Astrocyte (in vitro differentiated cells and primary cell): ENCODE data around the gene ESM1. TPM values are rescaled to one million over a fixed set of nuclear protein-coding genes. Genes with fewer than 3 reads are reported as not detected.

Experiments used
- DNase-seq: peaks from one replicate; pipeline ENCODE4 v3.0.0-alpha.2; 2010; ENCODE audit warnings: low read depth
- FAIRE-seq: peaks from 2 replicates; lab custom pipeline; 2011; peaks lifted over from hg19 to GRCh38; lab: Jason Lieb, UNC
- H2AFZ ChIP-seq: 2 replicates; pipeline ENCODE4 v1.6.0; 2012; ENCODE audit warnings: low read depth, low read length, inconsistent platforms
- H3K27ac ChIP-seq: 2 replicates; pipeline ENCODE4 v1.5.1; 2011; ENCODE audit warnings: low read depth, low read length, inconsistent platforms
- H3K27me3 ChIP-seq: 2 replicates; pipeline ENCODE4 v1.6.0; 2011; ENCODE audit warnings: low read length, inconsistent platforms; ENCODE audit not compliant: insufficient read depth
- H3K36me3 ChIP-seq: 2 replicates; pipeline ENCODE4 v1.5.1; 2011; ENCODE audit warnings: low read length, inconsistent platforms; ENCODE audit not compliant: insufficient read depth
- H3K4me1 ChIP-seq: 2 replicates; pipeline ENCODE4 v1.5.1; 2011; ENCODE audit warnings: low read length, inconsistent platforms; ENCODE audit not compliant: insufficient read depth
- H3K4me2 ChIP-seq: 2 replicates; pipeline ENCODE4 v1.6.0; 2012; ENCODE audit warnings: low read length, inconsistent platforms
- H3K4me3 ChIP-seq: 2 replicates; pipeline ENCODE4 v1.5.1; 2011; ENCODE audit warnings: low read depth, mild to moderate bottlenecking, low read length, inconsistent platforms; ENCODE audit not compliant: insufficient read depth
- H3K79me2 ChIP-seq: 2 replicates; pipeline ENCODE4 v1.6.0; 2012; ENCODE audit warnings: mild to moderate bottlenecking, low read length, inconsistent platforms; ENCODE audit not compliant: insufficient read depth
- H3K9ac ChIP-seq: 2 replicates; pipeline ENCODE4 v1.6.0; 2012; ENCODE audit warnings: mild to moderate bottlenecking, low read length, inconsistent platforms
- H3K9me3 ChIP-seq: 2 replicates; pipeline ENCODE4 v1.5.1; 2012; ENCODE audit warnings: low read depth, mild to moderate bottlenecking, low read length, inconsistent platforms; ENCODE audit not compliant: insufficient read depth
- H4K20me1 ChIP-seq: 2 replicates; pipeline ENCODE4 v1.6.0; 2012; ENCODE audit warnings: low read length, inconsistent platforms; ENCODE audit not compliant: insufficient read depth
- H3K27ac Mint-ChIP-seq: one replicate; pipeline ENCODE4 v1.8.0; 2021; ENCODE audit warnings: mild to moderate bottlenecking, mixed read lengths; ENCODE audit not compliant: unreplicated experiment
- H3K27me3 Mint-ChIP-seq: one replicate; pipeline ENCODE4 v1.8.0; 2021; ENCODE audit warnings: low read depth, mixed read lengths; ENCODE audit not compliant: unreplicated experiment
- H3K36me3 Mint-ChIP-seq: one replicate; pipeline ENCODE4 v1.8.0; 2021; ENCODE audit warnings: low read depth, mixed read lengths; ENCODE audit not compliant: unreplicated experiment
- H3K4me1 Mint-ChIP-seq: one replicate; pipeline ENCODE4 v1.8.0; 2021; ENCODE audit warnings: low read depth, mixed read lengths; ENCODE audit not compliant: unreplicated experiment
- H3K4me3 Mint-ChIP-seq: one replicate; pipeline ENCODE4 v1.8.0; 2021; ENCODE audit warnings: mild to moderate bottlenecking, moderate library complexity, mixed read lengths; ENCODE audit not compliant: unreplicated experiment
- H3K9me3 Mint-ChIP-seq: one replicate; pipeline ENCODE4 v1.8.0; 2021; ENCODE audit warnings: mild to moderate bottlenecking, mixed read lengths; ENCODE audit not compliant: unreplicated experiment
- EZH2 ChIP-seq: IDR thresholded peaks from 2 replicates; pipeline ENCODE4 v1.6.1; 2012; ENCODE audit warnings: mild to moderate bottlenecking, low read length, inconsistent platforms; ENCODE audit not compliant: insufficient read depth
- total RNA-seq: library from RNA; stranded (reverse); gene quantifications from 2 replicates; pipeline ENCODE4 v1.2.1, GENCODE V29; 2021
- TF ChIP-seq, protein P1 (sequence below): IDR thresholded peaks from 2 replicates; pipeline ENCODE4 v1.5.1; 2011; ENCODE audit warnings: low read depth, mild to moderate bottlenecking, inconsistent platforms, low read length, moderate library complexity; ENCODE audit not compliant: insufficient read depth

Gene ESM1
- total RNA-seq, 1 donor from 2014 or later = 0.54 TPM

DNA sequence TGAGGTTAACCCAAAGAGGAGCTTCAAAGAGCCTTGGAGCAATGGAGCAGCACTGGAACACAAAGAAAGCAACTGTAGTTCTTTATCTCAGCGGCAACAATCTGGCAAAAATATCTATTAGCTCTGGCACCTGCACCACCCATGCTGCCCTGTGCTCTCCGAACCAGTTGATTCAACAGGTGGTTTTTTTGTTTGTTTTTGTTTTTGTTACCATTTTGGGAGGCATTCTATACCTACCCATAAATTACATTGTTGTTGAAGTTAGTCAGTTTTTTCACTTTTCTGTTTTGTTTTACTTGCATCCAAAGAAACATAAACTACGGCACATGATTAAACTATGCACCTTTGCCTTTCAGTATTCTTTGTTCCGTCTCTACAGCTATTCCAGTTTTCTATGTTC lies 16.2 kb downstream of the ESM1 start:
- Histone ChIP-seq H3K36me3 (no peaks in the 10 kb centered on the region), H3K79me2 (no peaks in the 10 kb centered on the region), H3K9me3 (no peaks in the 10 kb centered on the region), H3K4me1 (no peaks in the 10 kb centered on the region), H2AFZ (no peak overlapping the region), H4K20me1 (no peaks in the 10 kb centered on the region), H3K9ac (no peak overlapping the region), H3K27ac (no peak overlapping the region), H3K4me3 (no peak overlapping the region), H3K4me2 (no peak overlapping the region), H3K27me3 (no peaks in the 10 kb centered on the region)
- FAIRE-seq (no peak), DNase-seq (no peak)
- Mint-ChIP-seq H3K27me3 (peaks cover 4% of the 10 kb centered on the region), H3K9me3 (peaks cover 5% of the 10 kb centered on the region), H3K36me3 (no peaks in the 10 kb centered on the region), H3K4me3 (no peak overlapping the region), H3K4me1 (peaks cover 4% of the 10 kb centered on the region), H3K27ac (no peak overlapping the region)
- TF ChIP-seq, protein P1, sequence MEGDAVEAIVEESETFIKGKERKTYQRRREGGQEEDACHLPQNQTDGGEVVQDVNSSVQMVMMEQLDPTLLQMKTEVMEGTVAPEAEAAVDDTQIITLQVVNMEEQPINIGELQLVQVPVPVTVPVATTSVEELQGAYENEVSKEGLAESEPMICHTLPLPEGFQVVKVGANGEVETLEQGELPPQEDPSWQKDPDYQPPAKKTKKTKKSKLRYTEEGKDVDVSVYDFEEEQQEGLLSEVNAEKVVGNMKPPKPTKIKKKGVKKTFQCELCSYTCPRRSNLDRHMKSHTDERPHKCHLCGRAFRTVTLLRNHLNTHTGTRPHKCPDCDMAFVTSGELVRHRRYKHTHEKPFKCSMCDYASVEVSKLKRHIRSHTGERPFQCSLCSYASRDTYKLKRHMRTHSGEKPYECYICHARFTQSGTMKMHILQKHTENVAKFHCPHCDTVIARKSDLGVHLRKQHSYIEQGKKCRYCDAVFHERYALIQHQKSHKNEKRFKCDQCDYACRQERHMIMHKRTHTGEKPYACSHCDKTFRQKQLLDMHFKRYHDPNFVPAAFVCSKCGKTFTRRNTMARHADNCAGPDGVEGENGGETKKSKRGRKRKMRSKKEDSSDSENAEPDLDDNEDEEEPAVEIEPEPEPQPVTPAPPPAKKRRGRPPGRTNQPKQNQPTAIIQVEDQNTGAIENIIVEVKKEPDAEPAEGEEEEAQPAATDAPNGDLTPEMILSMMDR = no peak
- TF ChIP-seq EZH2 = no peak

GRCh38 chr5:54965806-54966205 lies 19.6 kb downstream of the ESM1 start:
- H4K20me1 ChIP-seq = no peaks in the 10 kb centered on the region
- Mint-ChIP-seq H3K4me1 (peaks cover 7% of the 10 kb centered on the region), H3K9me3 (peaks cover 5% of the 10 kb centered on the region), H3K36me3 (no peaks in the 10 kb centered on the region), H3K27me3 (peaks cover 10% of the 10 kb centered on the region), H3K4me3 (no peak overlapping the region), H3K27ac (no peak overlapping the region)
- TF ChIP-seq EZH2 = no peak
- TF ChIP-seq, protein P1 = no peak
- DNase-seq (no peak), FAIRE-seq (no peak)
- no peaks in the 10 kb centered on the region for H3K79me2 ChIP-seq
- H3K4me2 ChIP-seq = no peak overlapping the region
- no peak overlapping the region for H3K27ac ChIP-seq
- H3K9ac ChIP-seq = no peak overlapping the region
- H3K9me3 ChIP-seq = no peaks in the 10 kb centered on the region
- H3K36me3 ChIP-seq = no peaks in the 10 kb centered on the region
- H2AFZ ChIP-seq = no peak overlapping the region
- H3K27me3 ChIP-seq = no peaks in the 10 kb centered on the region
- H3K4me1 ChIP-seq = no peaks in the 10 kb centered on the region
- no peak overlapping the region for H3K4me3 ChIP-seq

DNA sequence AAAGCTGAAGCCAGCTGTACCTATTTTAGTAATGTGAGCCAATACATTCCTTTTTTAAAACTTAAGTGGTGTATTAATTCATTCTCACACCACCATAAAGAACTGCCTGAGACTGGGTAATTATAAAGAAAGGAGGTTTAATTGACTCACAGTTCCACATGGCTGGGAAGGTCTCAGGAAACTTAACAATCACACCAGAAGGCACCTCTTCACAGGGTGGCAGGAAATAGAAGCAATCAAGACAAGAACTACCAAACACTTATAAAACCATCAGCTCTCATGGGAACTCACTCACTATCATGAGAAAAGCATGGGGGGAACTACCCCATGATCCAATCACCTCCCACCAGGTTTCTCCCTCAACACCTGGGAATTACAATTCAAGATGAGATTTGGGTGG lies 21.0 kb downstream of the ESM1 start:
- no peak for TF ChIP-seq EZH2
- TF ChIP-seq, protein P1 = no peak
- Histone ChIP-seq H3K27ac (no peak overlapping the region), H3K27me3 (no peaks in the 10 kb centered on the region), H3K79me2 (no peaks in the 10 kb centered on the region), H2AFZ (no peak overlapping the region), H3K9me3 (no peaks in the 10 kb centered on the region), H3K36me3 (no peaks in the 10 kb centered on the region), H4K20me1 (no peaks in the 10 kb centered on the region), H3K4me1 (no peaks in the 10 kb centered on the region), H3K9ac (no peak overlapping the region), H3K4me2 (no peak overlapping the region), H3K4me3 (no peak overlapping the region)
- peaks cover 5% of the 10 kb centered on the region for H3K9me3 Mint-ChIP-seq
- no peaks in the 10 kb centered on the region for H3K36me3 Mint-ChIP-seq
- no peak overlapping the region for H3K27ac Mint-ChIP-seq
- H3K27me3 Mint-ChIP-seq = peaks cover 15% of the 10 kb centered on the region
- H3K4me1 Mint-ChIP-seq = peaks cover 7% of the 10 kb centered on the region
- FAIRE-seq (no peak), DNase-seq (no peak)
- no peak overlapping the region for H3K4me3 Mint-ChIP-seq
